DMS153 treated with DMSO at 0.1 percent for 48 hours (cell line): ENCODE measurements around the gene NPIPA8.
"Not testable (repeated sequence)": the region's sequence is repeated elsewhere in the genome, so short reads cannot be mapped to it uniquely, and the experiment has no call there.

Experiments
- DNase-seq: peaks from one replicate; lab custom pipeline; 2025; ENCODE audit not compliant: unreplicated experiment; lab: John Stamatoyannopoulos, UW

The NPIPA8 gene

DNA sequence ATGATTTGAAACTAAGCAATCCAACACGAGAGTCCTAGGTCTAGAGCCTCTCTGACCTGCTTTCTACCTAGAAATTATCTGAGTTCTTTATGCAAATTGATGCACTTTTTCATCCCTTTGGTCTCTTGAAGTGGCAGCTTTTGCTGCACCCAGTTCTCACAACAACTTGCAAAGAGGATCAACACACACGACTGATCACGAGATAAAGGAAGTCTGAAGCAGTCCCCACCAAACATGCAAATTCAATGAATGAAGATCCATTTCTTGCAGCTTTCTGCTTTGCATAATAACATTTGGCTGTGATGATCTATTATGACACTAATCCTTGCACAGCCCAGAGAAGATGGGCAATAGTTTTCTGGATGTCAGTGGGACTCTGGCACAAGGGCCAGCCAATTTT is 56.2 kb downstream of the NPIPA8 start:
- DNase-seq = not testable (repeated sequence)

DNA sequence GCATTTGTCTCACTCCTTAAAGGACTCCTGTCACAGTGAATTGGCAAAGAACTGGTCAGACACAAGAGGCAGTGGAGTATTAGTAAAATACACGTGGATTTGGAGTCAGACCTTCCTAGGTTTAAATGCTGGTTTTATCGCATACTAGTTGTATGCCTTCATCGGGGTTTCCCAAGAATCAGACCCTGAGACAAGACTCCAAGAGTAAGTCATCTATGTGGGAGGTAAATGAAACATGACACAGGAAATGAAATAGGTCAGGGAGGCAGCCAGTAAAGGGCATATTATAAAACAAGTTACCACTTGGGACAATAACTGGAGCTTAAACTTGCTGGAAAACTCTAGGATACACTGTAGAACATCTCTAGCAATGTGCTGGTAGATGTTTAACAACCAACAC is 59.8 kb downstream of the NPIPA8 start:
- not testable (repeated sequence) for DNase-seq

DNA sequence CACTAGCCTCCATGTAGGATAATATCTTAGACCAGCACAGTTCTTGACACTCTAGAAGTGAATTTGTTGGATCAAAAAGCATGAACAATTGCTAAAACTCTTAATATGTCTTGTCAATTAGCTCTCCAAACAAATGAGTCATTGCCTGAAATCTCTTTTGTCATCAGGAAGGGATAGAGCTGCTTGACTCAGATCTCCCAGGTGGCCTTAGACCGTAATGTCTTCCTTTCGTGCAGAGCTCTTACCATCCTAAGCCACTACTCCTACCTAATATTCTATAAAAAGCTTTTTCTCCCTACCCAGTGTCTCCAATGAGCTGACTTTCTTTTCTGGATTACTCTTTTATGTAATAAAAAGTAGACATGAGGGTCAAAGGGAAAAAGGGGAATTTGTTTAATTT is 66.4 kb downstream of the NPIPA8 start:
- DNase-seq = not testable (repeated sequence)
